Activated CD4-positive, alpha-beta T cell treated with anti-CD3 and anti-CD28 coated beads, Interleukin-2, amount 50 U/mL, for 4 hours (primary cell): ENCODE results near the gene CD3G.
A peak's percentile ranks its signal among the peaks of the same experiment; 100 is the strongest.

ENCODE experiments used
- DNase-seq, 2 experiments: peaks; one replicate each; pipeline ENCODE4 v3.0.0-alpha.2; 2020

Gene CD3G

DNA sequence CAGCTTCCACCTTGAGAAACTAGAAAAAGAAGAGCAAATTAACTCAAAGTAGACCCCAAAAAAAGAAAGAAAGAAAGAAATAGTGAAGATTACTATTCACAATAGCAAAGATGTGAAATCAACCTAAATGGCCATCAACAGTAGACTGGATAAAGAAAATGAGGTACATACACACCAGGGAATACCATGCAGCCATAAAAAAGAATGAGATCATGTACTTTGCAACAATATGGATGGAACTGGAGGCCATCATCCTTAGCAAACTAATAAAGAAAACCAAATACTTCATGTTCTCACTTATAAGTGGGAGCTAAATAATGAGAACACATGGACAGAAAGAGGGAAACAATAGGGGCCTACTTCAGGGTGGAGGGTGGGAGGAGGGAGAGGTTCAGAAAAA lies 15.4 kb upstream of the CD3G start:
- no peak for DNase-seq

DNA sequence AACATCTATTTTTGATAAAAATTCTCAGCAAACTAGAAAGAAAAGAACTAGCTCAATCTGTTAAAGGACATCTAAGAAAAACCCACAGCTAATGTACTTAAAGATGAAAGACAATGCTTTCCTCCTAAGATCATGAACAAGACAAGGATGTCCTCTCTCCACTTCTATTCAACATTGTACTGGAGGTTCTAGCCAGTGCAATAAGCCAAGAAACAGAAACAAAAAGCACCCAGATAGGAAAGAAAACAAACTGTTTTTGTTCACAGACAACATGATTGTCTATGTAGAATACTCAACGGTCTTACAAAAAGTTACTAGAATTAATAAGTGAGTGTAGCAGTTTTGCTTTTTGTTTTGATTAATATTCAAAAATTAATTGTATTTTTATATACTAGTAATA lies 9.4 kb upstream of the CD3G start:
- DNase-seq = no peak

DNA sequence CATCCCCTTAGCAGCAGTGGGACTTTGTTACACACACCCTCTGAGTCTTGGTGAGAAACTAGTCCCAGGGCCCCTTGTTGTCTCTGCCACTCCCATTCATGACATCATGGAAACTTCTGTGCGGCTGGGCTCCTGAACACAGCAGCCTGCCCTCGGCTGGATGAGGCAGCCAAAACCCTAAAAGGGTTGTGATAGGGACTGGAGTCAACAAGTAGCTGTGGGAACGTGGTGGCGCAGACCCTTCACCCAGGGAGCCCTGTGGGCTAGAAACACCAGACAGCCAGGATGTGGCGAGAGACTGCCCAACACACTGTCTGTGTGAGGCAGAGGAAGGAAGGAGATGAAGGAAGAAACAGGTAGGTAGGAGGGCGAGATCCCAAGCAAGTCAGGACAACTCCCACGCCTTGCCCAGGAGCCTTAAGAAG lies 5.5 kb upstream of the CD3G start:
- peak; percentile 82 to 85 for DNase-seq

DNA sequence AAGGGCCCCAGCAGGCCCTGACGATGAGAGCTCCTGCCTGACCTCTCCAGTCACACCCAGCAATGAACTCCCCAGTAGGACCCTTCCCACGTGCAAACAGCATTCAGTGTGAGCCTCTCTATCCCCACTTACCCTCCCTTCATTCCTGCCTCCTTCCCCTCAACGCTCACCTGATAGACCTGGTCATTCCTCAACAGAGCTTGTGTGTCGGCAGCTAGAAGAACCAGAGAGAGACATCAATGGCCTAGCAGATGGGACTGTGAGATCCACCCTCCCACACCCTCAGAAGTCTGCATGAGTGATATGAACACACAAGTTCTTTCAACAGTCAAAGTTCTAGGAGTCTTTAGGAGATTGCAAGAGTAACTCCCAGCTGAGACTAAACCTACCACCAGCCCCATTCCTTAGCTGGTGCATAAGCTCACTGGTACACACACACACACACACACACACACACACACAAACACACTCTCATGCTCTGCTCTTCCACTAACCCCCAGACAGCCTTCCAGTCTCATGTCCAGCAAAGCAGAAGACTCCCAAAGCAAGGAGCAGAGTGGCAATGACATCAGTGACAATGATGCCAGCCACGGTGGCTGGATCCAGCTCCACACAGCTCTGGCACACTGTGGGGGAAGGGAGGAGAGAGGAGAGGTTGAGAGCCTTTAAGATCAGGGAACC lies 4.7 kb upstream of the CD3G start:
- no peak for DNase-seq

DNA sequence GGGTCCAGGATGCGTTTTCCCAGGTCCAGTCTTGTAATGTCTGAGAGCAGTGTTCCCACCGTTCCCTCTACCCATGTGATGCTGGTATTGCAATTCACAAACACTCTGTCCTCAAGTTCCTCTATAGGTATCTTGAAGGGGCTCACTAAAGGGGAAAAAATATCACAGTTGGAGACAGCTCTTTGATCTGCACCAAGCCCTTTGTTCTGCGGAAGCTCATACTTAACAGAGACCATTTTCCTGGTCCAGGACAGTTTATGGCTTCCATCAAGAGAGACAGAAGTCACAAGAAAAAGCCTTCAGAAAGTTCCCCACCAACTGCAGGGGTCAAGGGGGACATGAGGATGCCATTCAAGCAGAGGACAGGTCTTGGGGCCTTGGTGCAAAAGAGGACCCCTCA lies 3.7 kb upstream of the CD3G start:
- no peak for DNase-seq

DNA sequence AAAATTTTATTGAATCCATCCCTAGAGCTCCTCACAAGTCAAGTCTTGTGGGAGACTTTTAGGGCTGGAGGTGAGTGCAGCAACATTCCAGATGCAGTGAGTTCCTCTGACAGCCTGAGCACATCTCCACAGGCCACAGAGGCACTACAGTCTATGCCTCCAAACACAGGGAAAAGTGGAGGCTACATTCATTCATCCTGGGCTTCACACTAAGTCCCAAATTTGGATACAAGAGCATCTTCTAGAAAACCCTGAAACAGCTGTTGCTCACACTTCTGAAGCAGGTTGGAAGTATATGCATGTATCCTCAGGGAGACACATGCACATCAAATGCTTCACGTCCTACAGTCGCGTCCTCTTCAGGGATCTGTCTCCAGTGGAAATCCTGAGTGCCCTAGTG lies 2.9 kb upstream of the CD3G start:
- no peak for DNase-seq

DNA sequence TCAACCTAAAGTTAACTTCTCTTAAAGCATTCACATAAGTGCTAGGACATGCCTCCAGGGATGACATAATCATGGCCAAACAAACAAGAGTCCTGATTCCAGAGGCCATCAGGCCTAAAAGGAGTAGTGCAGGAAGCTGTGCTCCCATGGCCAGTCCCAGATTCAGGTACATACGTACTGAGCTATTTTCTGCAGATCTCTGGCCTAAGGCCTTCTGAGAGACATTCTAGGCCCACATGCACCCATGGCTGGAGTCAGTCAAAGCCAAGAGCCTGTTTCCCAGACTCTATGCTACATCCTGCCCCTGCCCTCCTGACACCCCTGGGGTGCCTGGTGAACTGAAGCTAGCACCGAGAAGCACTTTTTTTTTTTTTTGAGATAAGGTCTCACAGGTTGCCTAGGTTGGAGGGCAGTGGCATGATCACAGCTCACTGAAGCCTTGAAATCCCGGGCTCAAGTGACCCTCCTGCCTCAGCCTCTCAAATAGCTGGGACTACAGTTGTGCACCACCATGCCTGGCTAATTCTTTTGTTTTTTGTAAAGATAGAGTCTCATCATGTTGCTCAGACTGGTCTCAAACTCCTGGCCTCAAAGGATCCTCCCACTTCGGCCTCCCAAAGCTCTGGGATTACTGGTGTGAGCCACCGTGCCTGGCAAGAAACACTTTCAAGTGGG lies 2.2 kb upstream of the CD3G start:
- DNase-seq = no peak

DNA sequence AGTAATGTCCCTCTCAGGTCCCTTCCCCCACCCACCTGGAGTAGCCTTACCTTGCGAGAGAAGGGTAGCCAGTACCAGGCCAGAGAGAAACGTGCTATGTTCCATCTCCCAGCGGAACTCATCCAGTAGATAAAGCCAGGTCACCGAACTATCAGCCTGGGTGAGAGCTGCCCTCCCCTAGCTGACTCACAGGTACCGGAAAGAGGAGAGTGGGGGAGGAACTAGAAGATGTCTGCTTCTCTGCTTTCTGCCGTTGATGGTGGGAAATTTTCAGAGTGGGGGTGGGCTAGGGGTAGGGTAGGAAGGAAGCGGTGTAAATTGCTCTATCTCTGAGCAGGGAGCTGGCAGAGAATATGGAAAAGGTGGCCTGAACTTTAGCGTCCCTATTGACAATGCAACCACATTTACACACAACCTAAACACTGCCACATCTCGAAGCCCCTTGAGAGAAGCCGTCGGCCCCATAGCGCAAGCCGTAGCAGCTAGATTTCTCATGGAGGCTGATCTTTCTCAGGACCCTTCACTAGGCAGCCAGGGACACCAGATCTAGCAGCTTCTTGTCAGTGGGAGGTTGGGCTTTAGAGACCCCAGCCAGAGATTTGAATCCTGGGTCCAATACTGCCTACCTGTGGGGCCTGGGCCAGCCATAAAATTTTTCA lies 1.5 kb upstream of the CD3G start, which contains the start of gene CD3D:
TSS of gene CD3D (minus strand) at position 203 of the 659 bp plus-strand sequence. CDS start at position 105, 98 bp downstream.
- DNase-seq = peak; percentile 65 to 68

DNA sequence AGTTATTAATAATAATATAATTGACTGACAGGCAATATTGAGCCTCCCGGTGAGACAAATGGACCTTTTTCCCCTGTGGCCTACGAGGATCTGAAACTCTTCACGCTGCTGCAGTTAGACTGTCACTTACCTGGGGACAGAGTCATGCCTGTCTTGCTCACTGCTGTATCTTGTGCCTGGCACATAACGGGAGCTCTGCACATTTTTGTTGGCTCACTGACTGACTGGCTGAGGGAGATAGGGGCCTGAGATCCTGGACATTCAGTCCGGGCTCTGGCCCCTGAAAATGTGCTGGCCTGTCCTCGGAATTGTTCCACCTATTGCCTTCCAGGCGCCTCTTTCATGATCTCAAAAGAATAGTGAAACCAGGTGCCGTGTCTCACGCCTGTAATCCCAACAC lies 896 bp upstream of the CD3G start:
- no peak for DNase-seq

DNA sequence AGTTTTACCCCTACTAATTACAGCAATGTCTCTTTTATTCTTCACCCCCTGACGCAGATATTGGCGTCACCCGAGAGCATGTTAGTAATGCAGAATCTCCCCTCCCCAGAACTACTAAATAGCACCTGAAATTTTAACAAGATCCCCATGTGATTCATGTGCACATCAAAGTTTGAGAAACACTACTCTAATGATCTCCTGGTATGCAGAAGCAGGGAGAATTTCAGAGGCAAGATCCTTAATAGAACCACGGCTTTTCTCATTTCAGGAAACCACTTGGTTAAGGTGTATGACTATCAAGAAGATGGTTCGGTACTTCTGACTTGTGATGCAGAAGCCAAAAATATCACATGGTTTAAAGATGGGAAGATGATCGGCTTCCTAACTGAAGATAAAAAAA lies 5.3 kb downstream of the CD3G start:
- no peak for DNase-seq

DNA sequence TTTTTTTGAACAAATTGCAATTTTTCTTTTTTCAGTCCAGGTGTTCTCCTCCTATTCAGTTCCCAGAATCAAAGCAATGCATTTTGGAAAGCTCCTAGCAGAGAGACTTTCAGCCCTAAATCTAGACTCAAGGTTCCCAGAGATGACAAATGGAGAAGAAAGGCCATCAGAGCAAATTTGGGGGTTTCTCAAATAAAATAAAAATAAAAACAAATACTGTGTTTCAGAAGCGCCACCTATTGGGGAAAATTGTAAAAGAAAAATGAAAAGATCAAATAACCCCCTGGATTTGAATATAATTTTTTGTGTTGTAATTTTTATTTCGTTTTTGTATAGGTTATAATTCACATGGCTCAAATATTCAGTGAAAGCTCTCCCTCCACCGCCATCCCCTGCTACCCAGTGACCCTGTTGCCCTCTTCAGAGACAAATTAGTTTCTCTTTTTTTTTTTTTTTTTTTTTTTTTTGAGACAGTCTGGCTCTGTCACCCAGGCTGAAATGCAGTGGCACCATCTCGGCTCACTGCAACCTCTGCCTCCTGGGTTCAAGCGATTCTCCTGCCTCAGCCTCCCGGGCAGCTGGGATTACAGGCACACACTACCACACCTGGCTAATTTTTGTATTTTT lies 9.1 kb downstream of the CD3G start:
- no peak for DNase-seq

DNA sequence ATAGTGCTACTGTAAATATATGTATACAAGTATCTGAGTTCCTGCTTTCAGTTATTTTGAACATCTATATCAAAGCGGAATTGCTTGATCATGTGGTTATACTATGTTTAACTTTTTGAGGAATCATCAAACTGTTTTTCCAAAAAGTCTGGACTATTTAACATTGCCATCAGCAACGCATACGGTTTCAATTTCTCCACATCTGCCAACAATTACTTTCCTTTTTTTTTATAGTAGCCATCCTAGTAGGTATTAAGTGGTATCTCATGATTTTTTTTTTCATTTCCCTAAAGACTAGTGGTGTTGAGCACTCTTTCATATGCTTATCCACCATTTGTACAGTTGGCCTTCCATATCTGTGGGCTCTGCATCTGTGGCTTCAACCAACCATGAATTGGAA lies 13.9 kb downstream of the CD3G start:
- no peak for DNase-seq

DNA sequence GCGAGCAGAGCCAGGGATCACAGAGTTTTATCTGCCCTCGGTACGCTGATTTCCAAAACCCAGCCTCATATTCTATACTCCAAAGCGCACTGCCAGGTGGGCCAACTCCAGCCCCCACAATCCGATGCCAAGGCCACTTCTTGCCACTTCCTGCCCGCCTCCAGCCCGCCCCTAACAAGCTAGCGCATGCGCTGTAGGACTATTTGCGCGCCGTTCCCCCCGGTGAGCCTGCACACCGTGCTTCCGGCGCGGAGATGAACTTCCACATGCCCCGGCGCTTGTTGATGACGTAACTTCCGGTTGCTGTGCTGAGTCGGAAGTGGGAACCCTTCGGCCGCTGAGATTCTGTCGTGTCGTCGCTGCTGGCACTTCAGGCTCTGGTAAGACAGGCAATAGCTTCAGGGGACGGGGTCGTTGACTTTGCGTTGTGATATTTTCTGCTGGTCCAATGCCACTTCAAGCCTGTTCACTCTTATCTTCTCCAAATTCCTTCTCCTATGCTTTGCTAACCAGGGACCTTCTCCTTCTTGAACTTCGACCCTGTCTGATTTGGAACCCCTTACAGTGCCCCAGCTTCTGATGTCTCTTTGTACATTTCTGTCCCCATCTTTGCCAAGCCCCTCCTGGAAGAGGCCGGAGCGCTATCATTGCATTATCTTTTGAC lies 15.3 kb downstream of the CD3G start, which contains the start of gene UBE4A:
TSS of gene UBE4A (plus strand) at position 306 of the 664 bp plus-strand sequence. CDS start 5,481 bp downstream, outside the sequence.
- DNase-seq = peak; percentile 98 to 99

DNA sequence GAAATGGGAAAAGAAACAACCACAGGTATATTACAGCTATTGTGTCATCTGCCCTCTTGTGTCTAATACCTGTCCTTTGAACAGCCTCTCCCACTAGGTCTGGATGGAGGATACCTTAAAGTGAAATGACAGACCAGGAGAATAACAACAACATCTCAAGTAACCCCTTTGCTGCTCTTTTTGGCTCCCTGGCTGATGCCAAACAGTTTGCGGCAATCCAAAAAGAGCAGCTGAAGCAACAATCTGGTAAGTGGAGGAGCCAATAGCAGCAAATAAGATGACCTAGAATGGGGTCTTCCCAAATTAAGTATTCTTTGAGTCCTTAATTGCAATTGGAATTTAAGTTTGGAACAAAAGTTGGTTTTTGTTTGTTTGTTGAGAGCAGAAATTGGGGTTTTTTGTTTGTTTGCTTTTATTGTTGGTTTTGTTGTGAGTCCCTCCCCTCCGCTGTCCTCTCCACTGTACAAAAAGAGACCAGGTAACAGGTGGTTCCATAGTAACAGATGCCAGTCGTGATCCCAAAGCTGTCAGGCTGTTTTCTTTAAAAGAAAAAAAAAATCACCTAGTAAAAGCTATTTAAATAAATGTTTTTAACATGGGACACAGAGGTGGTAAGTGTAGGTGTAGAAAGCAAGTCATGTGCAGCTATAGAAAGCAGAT lies 20.9 kb downstream of the CD3G start:
- DNase-seq = no peak

DNA sequence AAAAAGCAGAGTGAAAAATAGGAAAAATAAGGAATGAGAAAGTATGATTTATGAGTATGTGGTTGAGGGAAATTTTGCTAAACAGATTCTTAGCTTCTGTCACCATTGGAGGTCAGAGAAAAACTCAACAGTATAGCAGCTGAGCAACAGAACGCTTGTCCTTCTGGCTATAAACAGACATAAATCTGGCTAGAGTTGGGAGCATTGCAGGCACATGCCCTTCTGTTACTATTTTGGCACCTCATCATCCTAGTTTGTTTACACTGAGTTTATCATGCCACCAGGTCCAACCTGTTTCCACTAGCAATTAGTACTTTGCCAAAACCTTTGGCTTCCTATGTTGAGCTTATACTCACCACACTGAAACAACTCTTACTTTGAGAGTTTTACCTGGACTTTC lies 22.1 kb downstream of the CD3G start:
- DNase-seq = no peak

DNA sequence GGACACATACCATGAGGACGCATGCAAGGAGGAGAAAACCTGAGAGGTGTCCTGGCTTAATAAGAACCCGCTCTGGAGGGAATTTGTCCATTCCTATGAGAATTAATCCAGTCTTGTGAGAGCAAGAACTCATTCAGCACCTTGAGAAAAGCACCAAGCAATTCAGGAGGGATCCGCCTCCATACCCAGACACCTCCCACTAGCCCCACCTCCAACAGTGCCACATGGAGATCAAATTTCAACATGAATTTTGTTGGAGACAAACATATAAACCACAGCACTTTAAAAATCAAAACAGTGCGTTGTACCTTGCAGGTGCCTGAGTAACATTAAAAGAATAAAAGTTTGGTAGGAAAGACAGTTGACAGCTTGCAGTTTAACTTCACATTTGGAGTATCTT lies 26.6 kb downstream of the CD3G start:
- DNase-seq = no peak

DNA sequence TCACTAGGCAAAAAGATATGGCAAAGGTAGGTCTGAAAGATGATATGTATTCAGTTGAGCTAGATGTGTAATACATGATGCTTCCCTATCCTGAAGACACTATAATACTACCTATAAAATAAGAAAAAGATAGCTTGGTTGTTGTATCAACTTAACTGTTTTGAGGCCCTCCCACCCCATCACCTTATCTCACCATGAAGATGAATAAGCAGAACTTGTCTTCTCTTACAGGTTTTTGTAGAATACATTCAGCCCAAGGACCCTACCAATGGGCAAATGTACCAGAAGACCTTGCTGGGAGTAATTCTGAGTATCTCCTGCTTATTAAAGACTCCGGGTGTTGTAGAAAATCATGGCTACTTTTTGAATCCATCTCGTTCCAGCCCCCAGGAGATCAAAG lies 29.1 kb downstream of the CD3G start:
- DNase-seq = no peak

DNA sequence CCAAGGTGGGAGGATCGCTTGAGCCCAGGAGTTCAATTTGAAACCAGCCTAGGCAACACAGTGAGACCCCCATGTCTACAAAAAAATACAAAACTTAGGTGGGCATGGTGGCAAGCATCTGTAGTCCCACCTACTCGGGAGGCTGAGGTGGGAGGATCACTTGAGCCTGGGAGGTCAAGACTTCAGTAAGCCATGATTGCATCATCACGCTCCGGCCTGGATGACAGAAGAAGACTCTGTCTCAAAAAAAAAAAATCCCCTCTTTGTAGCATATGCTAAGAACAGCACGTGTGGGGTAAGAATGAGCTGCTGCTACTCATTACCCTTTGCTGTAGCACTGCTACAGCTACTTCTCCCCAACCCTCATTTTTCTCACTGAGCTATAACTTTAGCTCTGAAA lies 29.7 kb downstream of the CD3G start:
- DNase-seq = no peak

DNA sequence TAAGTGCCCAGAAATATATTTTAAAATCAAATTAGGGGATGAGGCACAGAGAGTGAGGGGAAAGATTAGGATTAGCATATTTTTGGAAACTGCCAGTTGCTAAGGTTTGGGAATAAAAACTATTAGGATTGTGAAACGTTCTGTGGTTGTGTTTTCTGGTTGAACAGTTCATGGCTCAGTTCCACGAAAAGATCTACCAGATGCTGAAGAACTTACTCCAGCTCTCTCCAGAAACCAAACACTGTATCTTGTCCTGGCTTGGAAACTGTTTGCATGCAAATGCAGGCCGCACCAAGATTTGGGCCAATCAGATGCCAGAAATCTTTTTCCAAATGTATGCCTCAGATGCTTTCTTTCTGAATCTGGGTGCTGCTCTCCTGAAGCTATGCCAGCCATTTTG lies 30.6 kb downstream of the CD3G start:
- no peak for DNase-seq

DNA sequence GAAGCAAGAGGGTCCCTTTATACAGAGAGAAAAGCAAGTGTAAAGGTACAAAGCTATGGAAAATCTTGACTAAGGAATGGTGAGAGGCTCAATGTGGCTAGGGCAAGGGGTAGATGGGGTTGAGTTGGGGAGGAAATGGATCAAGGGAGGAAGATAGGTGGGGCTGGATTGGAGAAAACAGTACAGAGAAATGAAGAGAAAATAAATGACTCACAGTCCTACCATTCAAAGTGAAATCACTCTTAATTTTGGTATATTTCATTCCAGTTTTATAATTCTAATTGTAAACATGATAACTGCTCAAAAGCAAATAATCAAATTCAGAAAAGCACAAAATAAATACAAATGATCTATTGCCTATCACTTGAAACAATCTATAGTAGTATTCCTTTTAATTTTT lies 31.8 kb downstream of the CD3G start:
- DNase-seq = no peak

DNA sequence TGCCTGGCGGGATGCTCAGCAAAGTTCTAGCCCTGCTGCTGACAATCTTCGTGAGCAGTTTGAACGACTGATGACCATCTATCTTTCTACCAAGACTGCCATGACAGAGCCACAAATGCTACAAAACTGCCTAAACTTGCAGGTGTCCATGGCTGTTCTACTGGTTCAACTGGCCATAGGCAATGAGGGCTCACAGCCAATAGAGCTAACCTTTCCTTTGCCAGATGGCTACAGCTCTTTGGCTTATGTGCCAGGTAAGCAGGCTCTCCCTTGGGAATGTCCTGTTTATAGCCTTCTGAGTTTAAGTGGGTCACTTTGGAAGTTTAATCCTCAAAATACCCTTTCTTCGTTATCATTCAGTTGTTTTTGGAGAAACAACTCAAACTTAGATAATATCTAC lies 35.4 kb downstream of the CD3G start:
- no peak for DNase-seq

DNA sequence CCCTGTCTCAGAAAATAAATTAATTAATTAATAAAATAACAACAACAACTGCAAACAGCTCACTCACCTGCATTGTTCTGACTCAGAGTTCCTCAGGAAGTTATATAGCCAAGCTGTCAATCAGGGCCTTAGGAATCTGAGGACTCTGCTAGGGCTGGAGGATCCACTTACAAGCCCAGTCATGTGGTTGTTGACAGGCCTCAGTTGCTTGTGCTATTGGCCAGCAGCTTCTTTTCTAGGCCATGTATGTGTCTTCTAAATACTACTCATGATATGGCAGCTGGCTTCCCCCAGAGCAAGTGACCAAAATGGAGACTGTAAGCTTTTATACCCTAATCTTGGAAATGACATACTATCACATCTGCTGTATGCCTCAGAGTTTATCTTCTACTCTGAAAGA lies 36.4 kb downstream of the CD3G start:
- DNase-seq = no peak

DNA sequence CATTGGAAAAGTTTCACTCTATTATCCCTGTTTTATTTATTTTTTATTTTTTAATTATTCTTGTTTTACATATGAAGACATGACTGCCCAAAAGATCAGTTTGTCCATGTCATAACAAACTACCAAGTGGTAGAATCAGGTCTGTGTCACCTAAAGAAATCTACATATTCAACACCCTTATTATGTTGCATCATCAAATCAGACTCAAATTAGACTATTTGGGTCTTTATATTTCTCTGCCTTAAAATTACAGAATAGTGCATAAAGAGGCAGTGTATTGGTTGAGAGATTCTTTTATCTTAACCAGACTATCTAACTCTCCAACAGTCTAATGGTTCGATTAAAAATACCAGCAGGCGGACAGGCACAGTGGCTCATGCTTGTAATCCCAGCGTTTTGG lies 38.8 kb downstream of the CD3G start:
- no peak for DNase-seq
